Limb (tissue), 2 donors: ENCODE data around the gene HHIPL1.
"Not testable (repeated sequence)": the region's sequence is repeated elsewhere in the genome, so short reads cannot be mapped to it uniquely, and the experiment has no call there.

Source experiments
- DNase-seq, 2 donors: peaks; one replicate each; pipeline ENCODE4 v3.0.0-alpha.2; 2016; ENCODE audit errors: extremely low spot score in 2 of 2

Gene HHIPL1

DNA sequence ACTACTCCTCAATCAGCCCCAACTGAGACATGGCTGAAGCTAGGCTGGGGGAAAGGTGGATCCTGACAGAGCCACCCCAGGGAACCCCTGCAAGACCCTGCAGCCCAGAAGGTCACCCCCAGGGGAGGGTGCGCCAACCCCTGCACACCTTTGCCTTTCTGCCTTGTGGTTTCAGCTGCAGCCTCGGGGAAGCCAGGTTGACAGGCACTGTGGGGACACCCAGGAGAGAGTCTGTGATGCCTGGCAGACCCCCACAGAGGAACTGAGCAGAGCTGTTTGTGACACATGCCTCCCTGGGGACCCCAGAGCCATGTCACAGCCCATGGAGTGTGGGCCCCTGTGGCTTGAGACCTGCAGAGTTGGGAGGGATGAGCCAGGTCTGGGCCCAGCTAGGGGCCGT, 11.8 kb upstream of the HHIPL1 start:
- no peak for DNase-seq

DNA sequence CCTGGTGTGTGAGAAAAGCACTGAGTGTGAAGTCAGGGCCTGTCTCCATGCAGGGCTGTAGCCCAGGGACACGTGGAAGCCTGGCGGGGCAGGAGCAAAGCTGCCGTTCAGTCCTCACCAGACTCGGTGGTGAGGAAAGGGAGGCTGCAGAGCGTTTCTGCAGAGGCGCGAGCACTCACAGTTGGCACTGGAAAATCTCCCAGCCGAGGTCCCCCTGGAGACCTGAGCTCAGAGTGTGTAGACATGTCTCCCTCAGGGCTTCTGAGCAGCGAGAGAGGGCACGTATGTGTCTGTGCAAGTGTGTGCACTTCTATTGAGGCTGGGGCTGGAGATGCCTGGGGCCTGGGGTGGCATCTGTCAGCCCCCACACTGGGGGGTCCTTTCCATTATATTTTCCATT, 11.0 kb upstream of the HHIPL1 start:
- DNase-seq: no peak

- no peak for DNase-seq
Measured at GRCh38 chr14:99634443-99634842, 10.5 kb upstream of the HHIPL1 start.

- DNase-seq: no peak
Measured at GRCh38 chr14:99635116-99635515, 9.8 kb upstream of the HHIPL1 start.

DNA sequence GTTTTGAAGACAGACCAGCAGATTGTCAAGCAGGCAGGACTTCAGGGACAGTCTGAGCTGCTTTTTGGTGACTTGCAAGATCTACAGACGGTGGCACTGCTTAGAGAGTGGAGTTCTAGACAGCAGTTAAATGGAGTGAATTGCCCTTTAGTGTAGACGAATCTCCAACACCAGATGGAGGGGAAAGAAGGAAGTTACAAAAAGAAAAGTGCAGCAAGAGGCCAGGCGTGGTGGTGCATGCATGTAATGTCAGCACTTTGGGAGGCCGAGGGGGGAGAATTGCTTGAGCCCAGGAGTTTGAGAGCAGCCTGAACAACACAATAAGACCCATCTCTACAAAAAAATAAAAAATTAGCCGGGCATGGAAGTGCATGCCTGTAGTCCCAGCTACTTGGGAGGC, 8.4 kb upstream of the HHIPL1 start:
- DNase-seq: no peak

DNA sequence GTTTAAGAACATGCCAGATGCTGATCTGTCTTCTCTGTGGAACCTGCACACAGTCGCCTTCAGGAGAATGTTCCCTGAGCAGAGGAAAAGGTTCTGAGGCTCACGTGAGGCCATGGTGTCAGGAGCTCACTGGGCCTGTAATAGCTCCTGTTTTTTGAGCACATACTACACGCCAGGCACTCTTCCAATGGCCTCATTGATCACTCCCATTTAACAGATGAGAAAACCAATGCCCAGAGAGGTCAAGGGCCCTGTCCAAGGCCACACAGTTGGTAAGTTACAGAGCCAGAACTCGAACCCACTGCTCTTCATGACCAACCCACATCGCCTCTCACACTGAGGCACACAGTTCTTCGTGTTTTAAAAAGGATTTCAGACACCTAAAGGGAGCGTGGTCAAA, 7.3 kb upstream of the HHIPL1 start:
- no peak for DNase-seq

DNA sequence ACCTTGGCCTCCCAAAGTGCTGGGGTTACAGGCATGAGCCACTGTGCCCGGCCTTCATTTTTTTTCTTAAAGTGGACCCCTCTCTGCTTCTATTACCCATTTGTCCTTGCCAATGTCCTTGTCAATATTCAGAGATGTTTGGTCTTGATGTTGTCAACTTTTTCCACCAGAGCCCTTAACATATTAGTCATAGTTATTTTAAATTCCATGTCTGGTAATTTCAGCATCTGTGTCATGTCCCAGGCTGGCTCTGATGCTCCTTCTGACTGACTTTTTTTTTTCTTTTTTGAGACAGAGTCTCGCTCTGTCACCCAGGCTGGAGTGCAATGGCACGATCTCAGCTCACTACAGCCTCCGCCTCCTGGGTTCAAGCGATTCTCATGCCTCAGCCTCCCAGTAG, 2.2 kb upstream of the HHIPL1 start:
- DNase-seq: not testable (repeated sequence)

DNA sequence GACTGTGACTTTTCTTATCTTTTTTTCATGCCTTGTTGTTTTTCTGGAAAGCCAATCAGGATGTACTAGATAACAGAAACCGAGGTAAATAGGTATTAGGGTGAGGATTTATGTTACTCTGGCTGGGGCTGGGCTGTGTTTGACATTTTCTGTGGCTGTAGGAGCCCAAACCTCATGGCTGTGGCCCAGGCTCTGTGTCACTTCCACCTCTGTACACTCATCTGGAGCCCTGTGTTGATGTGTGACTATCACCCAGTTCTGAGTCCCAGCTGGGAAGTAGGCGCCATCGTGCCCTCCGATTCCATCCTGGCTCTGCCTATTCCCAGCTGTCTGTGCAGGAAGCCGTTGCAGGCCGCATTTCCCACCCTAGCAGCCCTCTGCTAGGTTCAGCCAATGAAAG, 1.6 kb upstream of the HHIPL1 start:
- no peak for DNase-seq

- no peak for DNase-seq
Measured at GRCh38 chr14:99644035-99644587, 818 bp upstream of the HHIPL1 start.

DNA sequence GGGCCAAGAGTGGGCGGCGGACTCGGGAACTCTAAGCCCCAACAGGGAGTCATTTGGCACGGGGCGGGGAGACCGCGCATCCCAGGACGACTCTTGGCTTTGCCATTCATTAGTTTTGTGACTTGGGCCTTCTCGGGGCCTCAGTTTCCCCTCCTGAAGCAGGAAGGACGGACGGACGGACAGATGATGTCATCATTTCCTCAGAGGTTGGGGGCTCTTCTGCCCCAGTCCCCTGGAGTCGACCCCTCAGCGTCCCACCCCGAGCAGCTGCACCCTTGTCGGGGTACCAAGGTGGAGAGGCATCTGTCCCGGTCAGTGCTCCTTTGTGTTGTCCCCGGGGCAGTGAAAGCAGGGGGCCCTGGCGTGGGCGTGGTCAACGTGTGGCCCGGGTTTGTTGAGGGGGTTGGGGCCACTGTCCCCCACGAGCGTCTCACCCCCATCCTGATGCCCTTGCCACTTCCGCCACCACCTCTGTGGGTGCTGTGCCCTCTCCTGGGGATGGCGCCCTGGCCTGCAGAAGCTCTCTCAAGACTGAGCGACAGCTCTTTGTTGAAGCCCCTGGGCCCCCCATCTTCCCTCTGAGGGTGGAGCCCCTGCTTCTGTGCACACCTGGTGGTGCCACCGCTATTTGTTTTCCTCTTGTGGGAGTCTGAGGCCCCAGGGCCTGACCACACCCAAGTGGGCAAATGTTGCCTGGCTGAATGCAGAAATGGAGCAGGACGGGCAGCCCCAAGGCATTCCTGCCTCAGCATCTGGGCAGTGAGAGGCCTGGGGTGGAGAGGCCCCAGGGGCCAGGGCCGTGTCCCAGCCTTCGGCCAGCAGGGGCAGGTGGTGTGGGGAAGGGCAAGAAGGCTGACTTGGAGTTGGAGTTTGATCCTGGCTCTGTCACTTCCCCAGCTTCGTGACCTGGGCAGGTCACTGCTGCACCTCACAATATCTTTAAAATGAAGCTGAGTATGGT, 896 bp downstream of the HHIPL1 start:
- DNase-seq: no peak

DNA sequence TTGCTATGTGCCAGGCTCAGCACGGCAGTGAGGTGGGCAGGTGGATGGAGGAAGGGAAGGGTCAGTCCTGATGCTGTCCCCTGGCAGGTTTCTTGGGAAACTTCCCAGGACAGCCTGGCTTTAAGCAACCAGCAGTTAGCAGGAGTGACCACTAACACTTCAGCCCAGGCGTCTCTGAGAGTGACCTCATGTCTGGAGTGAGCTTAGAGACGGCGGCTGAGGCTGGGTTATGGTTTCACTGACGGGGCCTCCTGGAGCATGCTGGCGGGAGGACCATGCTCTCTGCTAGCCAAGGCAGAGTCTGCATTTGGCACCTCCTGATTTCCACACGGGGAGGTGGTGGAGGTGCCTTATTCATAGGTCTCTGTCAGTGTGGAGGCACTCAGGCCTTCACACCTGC, 2.5 kb downstream of the HHIPL1 start:
- no peak for DNase-seq

DNA sequence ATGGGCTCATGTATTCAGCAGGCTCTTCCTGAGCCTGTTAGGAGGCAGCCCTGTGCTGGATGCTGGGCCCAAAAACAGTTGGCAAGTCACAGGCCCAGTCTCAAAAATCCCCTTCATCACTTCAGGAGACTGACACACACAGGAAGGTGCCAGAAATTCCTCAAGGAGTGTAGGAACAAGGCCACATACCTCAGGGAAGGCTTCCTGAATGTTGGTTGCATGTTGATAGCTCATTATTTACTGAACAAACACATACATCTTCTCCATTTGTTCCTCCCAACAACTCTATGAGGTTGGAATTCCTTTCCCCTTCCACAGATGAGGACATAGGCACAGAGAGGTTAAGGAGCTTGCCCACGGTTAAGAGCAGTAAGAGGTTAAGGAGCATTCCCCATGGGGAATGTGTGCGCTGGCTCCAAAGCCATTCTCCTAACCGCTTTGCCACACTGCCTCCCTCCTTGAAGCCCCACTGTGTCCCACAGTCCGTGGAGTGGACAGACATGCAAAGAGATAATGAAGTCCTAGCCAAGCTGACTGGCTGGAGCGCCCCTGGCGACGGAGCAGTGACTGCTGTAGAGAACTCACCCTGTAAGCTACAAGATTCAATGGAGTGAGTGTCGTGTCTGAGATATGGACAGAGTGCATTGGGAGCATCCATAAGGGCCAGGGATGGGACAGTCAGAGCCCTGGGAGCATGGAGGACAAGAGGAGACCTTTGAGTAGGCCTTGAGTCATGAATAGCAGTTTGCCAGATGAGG, 3.3 kb downstream of the HHIPL1 start:
- DNase-seq: no peak

DNA sequence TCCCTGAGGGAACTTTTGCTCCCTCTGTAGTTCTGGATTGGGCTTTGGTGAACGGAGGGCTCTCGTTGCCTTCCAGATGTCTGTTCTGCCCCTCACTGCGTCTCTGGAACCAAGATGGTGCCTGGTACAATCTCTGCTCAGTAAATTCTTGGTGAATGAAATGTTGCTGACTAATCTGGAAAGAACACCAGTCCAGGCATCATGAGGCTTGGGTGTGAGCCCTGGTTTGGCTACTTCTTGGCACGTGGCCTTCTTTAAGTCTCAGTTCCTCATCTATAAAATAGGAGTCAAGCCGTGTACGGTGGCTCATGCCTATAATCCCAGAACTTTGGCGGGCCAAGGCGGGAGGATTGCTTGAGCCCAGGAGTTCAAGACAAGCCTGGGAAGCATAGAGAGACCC, 4.3 kb downstream of the HHIPL1 start:
- DNase-seq: no peak

DNA sequence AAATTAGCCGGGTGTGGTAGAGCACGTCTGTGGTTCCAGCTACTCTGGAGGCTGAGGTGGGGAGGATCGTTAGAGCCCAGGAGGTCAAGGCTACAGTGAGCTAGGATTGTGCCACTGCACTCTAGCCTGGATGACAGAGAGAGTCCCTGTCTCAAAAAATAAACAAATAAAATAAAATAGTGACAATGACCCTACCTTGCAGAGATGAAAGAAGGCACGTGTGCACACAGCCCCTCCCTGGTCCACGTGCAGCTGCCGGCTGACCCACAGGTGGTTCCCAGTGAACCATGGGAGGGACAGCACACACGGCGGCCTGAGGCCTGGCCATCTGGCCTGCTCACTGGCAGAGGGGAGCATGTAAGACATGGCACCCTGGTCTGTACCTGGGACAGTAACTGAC, 4.7 kb downstream of the HHIPL1 start:
- DNase-seq: no peak

- no peak for DNase-seq
Measured at GRCh38 chr14:99650189-99650588, 5.3 kb downstream of the HHIPL1 start.

DNA sequence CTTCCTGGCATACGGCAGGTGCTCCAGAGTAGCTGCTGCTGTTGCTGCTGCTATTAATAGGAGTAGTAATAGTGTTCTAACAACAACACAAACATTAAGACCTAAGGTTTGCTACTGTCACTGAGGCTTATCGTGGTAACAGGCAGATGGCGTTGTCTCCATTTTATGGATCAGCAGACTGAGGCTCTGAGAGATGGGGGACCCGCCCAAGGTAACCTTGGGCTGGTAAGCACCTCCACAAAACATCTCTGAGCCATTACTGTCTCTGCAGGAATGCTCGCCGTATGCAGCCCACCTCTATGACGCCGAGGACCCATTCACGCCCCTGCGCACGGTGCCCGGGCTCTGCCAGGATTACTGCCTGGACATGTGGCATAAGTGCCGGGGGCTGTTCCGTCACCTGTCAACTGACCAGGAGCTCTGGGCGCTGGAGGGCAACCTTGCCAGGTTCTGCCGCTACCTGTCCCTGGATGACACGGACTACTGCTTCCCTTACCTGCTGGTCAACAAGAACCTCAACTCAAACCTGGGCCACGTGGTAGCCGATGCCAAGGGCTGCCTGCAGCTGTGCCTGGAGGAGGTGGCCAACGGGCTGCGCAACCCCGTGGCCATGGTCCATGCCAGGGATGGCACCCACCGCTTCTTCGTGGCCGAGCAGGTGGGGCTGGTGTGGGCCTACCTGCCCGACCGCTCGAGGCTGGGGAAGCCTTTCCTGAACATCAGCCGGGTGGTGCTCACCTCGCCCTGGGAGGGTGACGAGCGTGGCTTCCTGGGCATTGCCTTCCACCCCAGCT, 7.2 kb downstream of the HHIPL1 start:
- no peak for DNase-seq

- peak; percentile 58 to 64 for DNase-seq
Measured at GRCh38 chr14:99654235-99654985, 9.5 kb downstream of the HHIPL1 start.

- DNase-seq: no peak
Measured at GRCh38 chr14:99655521-99655920, 10.6 kb downstream of the HHIPL1 start.

DNA sequence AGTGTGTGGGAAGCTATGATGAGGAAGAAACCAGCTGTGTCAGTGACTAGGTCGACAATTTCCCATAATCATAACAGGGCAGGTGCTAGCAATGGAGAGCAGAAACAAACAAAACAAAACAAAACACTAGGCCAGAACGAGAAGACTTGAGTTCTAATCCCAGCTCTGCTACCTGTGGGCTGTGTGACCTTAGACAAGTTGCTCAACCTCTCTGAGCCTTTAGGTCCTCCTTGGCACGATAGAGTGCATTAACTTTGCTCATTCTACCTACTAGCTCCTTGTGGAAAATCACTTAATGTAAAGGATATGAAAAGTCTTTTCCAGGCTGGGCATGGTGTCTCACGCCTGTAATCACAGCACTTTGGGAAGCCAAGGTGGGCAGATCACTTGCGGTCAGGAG, 11.2 kb downstream of the HHIPL1 start:
- no peak for DNase-seq

- DNase-seq: no peak
Measured at GRCh38 chr14:99657645-99658155, 12.8 kb downstream of the HHIPL1 start.
